SHP77 (cell line): ENCODE measurements around the gene PLCB4.

Source experiments
- DNase-seq, 2 experiments: peaks; one replicate each; lab custom pipeline; 2025; lab: John Stamatoyannopoulos, UW

Gene PLCB4

GRCh38 chr20:9520086-9520485, 451.2 kb downstream of the PLCB4 start:
- no peak for DNase-seq

GRCh38 chr20:9523636-9524035, 454.7 kb downstream of the PLCB4 start:
- DNase-seq: no peak
